ENCODE results near the gene PIP5K1A.

The PIP5K1A gene

GRCh38 chr1:151289080-151289935 is 91.0 kb downstream of the PIP5K1A start:
- no peak for FAIRE-seq

DNA sequence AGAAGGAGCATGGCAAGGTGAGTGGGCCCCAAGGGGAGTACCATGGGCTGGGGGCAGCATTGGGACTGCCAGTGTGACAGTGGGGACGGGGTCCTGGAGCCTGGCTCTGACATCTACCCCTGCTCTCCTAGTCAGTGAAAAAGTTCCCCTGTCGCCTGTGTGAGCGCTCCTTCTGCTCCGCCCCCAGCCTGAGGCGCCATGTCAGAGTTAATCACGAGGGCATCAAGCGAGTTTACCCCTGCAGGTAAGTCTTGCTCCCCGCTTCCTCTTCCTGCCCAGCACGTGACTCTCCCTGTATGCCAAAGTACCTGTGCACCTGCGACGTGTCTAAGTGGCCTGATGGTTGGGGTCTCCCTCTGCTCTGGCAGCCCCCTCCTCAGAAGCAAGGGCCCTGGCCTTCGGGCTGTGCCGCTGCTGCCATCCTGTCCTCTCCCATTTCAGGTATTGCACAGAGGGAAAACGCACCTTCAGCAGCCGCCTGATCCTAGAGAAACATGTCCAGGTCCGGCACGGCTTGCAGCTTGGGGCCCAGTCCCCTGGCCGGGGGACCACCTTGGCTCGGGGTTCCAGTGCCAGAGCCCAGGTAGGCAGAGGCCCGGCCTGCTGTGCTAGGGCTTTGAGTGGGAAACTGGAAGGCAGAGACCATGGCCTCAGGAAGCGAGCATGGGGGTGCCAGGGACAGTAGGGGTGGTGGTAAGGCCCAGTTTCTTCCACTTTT is 91.8 kb downstream of the PIP5K1A start:
- no peak for FAIRE-seq

GRCh38 chr1:151290709-151291303 is 92.5 kb downstream of the PIP5K1A start:
- FAIRE-seq: no peak

DNA sequence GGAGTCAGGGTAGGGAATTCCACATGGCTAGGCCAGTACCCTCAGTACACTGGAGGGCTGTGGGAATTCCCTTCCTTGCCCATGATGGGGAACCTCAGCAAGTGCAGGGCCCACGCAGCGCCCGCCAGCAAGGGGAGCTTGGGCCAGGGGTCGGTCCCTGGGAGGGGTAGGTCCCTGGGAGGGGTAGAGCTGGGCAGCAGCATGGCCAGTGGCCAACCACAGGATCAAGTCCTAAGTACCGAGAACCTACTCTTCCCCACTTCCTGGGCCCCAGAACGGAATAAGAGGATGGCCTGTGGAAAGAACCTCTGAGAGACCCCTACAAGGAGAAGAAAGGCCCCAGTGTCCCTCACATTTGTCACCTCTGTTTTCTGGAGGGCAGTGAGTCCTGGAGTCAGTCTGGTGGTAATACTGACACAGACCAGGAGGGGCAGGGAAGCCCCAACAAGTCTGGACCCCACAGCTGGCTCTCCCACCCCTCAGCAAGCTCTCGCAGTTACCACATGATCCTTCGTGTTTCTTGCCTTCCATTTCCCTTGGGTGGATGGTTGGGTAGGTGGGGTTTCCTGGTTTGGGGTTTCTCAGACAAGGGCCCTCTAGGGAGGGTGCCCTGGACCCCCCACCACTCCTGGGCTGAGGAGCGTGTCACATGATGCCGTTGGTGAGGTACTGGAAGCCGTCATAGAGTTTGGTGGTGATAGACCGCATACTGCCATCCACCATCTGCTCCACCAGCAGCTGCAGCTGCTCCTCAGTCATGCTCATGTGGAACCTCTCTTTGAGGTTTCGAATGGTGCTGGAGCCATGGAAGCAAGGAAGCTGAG is 94.1 kb downstream of the PIP5K1A start:
- FAIRE-seq: no peak

DNA sequence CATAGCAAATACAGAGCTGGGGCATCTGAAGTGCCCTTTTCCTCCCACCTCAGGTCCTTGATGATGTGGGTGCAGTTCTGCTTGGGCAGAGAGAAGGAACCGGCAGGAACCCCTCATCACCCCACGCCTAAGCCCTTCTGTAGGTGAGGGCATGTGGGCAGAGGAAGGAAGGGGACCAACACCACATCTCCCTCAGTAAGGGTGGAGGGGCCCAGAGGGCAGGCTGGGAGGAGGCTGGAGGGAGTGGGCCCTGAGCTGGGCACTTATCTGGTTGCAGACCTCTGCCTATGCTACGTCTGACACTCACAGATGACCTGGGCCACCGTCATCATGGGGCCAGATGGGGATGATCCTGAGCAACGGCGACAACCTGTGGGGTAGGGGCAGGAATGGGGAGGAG is 94.7 kb downstream of the PIP5K1A start:
- no peak for FAIRE-seq

DNA sequence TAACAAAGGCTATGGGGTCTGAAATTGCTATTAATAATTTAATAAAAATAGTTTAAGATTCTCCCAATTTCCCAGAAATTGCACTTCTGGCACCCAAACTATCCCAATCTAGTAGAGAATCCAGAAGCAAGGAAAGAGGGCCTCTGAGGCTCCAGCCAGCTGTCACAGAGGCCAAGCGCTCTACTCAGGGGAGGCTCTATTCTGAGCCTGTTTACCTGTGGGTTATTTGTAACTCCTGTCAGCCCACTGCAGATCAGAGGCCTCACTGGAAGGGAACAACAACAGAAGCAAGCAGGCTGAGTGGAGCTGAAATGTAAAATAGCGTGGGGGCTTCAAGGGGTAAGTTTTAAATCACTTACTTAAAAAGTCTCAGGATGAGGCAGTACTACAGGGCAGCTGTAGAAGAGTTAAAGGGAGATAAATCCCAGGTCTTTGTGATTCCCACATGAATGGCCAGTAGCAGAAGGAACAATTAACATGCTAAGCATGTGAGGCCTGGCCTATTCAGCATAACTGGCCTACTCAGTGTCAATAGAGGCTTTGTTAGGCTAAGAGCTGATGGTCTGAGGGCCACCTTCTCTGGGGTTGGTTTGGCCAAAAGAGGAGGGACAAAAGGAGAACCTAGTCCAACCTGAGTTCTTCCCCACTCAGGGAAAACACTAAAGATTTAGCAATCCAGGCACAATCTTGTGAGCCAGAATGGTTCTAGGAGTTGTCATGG is 96.5 kb downstream of the PIP5K1A start:
- no peak for FAIRE-seq

All from islet of Langerhans (tissue), 1 donor.